IMR-90 (cell line): ENCODE results near the gene TMEM144. TPM values are rescaled to one million over a fixed set of nuclear protein-coding genes. Genes with fewer than 3 reads are reported as not detected.

Experiments
- ATAC-seq: fragments of 200-7000 bp; cut with Tn5 transposase; 2 replicates; pipeline ENCODE4 v1.9.1; 2020; ENCODE audit warnings: low read depth, mild to moderate bottlenecking, moderate library complexity
- BruUV-seq: library from RNA; stranded (reverse); fragments of 400-500 nt; replicated peaks from 2 replicates; lab custom pipeline; 2021; lab: Mats Ljungman, UMichigan
- CTCF ChIA-PET: fragments of 300-600 bp; formaldehyde crosslinking; extraction: SDS; loops from one replicate; lab custom pipeline; 2021; ENCODE audit warnings: antibody characterized with exemption; lab: Yijun Ruan, JAX
- POLR2A ChIA-PET: fragments of 300-600 bp; sonication (Branson Sonifier 250); formaldehyde crosslinking; loops from one replicate; lab custom pipeline; 2022; ENCODE audit warnings: antibody characterized with exemption; ENCODE audit not compliant: unreplicated experiment; lab: Charles Lee
- DNase-seq: peaks from one replicate; pipeline ENCODE4 v3.0.0; 2013
- H2AFZ ChIP-seq: replicated peaks from 2 replicates; pipeline ENCODE3; 2013; ENCODE audit warnings: low read length, mild to moderate bottlenecking; ENCODE audit not compliant: poor library complexity
- H2AK5ac ChIP-seq: 2 replicates; pipeline ENCODE4 v1.6.1; 2013; ENCODE audit warnings: low read depth, low read length, inconsistent platforms
- H2AK9ac ChIP-seq: replicated peaks from 2 replicates; pipeline ENCODE3; 2013; ENCODE audit warnings: mild to moderate bottlenecking, low read depth, low read length, moderate library complexity; ENCODE audit not compliant: poor library complexity
- H2BK120ac ChIP-seq: 2 replicates; pipeline ENCODE4 v1.6.1; 2013; ENCODE audit warnings: low read depth, low read length, inconsistent platforms
- H2BK15ac ChIP-seq: 3 replicates; pipeline ENCODE4 v1.6.1; 2013; ENCODE audit warnings: low read depth, low read length, inconsistent platforms
- H2BK20ac ChIP-seq: 2 replicates; pipeline ENCODE4 v1.6.1; 2013; ENCODE audit warnings: low read depth, mild to moderate bottlenecking, inconsistent platforms, low read length, moderate library complexity
- H2BK5ac ChIP-seq: 2 replicates; pipeline ENCODE4 v1.6.1; 2013; ENCODE audit warnings: mild to moderate bottlenecking, low read depth, low read length, inconsistent platforms; ENCODE audit not compliant: poor library complexity, severe bottlenecking
- H3K14ac ChIP-seq: replicated peaks from 2 replicates; pipeline ENCODE4 v1.6.1; 2013; ENCODE audit warnings: low read depth, low read length, inconsistent platforms
- H3K18ac ChIP-seq: 2 replicates; pipeline ENCODE4 v1.6.1; 2013; ENCODE audit warnings: low read depth, low read length, control low read depth
- H3K23ac ChIP-seq: 2 replicates; pipeline ENCODE4 v1.6.1; 2013; ENCODE audit warnings: low read depth, low read length, inconsistent platforms
- H3K27ac ChIP-seq: 2 replicates; pipeline ENCODE4 v1.5.1; 2013; ENCODE audit warnings: mild to moderate bottlenecking, control low read depth, low read length; ENCODE audit not compliant: insufficient read depth
- H3K27me3 ChIP-seq: 2 replicates; pipeline ENCODE4 v1.6.1; 2013; ENCODE audit warnings: low read length; ENCODE audit not compliant: control insufficient read depth, insufficient read depth
- H3K36me3 ChIP-seq: 2 replicates; pipeline ENCODE4 v1.6.1; 2013; ENCODE audit warnings: low read length, mixed read lengths; ENCODE audit not compliant: control insufficient read depth, insufficient read depth
- H3K4ac ChIP-seq: 2 replicates; pipeline ENCODE4 v1.6.1; 2013; ENCODE audit warnings: low read depth, low read length, inconsistent platforms
- H3K4me1 ChIP-seq: 2 replicates; pipeline ENCODE4 v1.6.1; 2013; ENCODE audit warnings: low read length, mixed read lengths; ENCODE audit not compliant: control insufficient read depth, insufficient read depth
- H3K4me2 ChIP-seq: 2 replicates; pipeline ENCODE4 v1.6.1; 2013; ENCODE audit warnings: low read depth, mild to moderate bottlenecking, control low read depth, low read length, moderate library complexity
- H3K4me3 ChIP-seq: 2 replicates; pipeline ENCODE4 v1.5.1; 2013; ENCODE audit warnings: low read depth, mild to moderate bottlenecking, control low read depth, low read length, moderate library complexity; ENCODE audit not compliant: insufficient read depth
- H3K56ac ChIP-seq: 2 replicates; pipeline ENCODE4 v1.6.1; 2013; ENCODE audit warnings: low read length, inconsistent platforms; ENCODE audit not compliant: insufficient read depth; ENCODE audit errors: extremely low read depth
- H3K79me1 ChIP-seq, 2 experiments: 2 replicates each; pipeline ENCODE4 v1.6.1; 2013; ENCODE audit warnings: low read length in 2 of 2, inconsistent platforms in 1 of 2, low read depth in 1 of 2
- H3K9ac ChIP-seq: 2 replicates; pipeline ENCODE4 v1.6.1; 2013; ENCODE audit warnings: low read depth, low read length, control low read depth
- H3K9me1 ChIP-seq: 2 replicates; pipeline ENCODE4 v1.6.1; 2013; ENCODE audit warnings: low read length, inconsistent platforms; ENCODE audit not compliant: insufficient read depth
- H3K9me3 ChIP-seq: 2 replicates; pipeline ENCODE4 v1.6.1; 2013; ENCODE audit warnings: low read length; ENCODE audit not compliant: control insufficient read depth, insufficient read depth
- H4K20me1 ChIP-seq: 2 replicates; pipeline ENCODE4 v1.6.1; 2013; ENCODE audit warnings: low read length, inconsistent platforms; ENCODE audit not compliant: insufficient read depth
- H4K5ac ChIP-seq: 2 replicates; pipeline ENCODE4 v1.6.1; 2013; ENCODE audit warnings: mild to moderate bottlenecking, low read depth, low read length, control low read depth
- H4K8ac ChIP-seq, 2 experiments: 2 replicates each; pipeline ENCODE4 v1.6.1; 2013; ENCODE audit warnings: low read depth in 2 of 2, low read length in 2 of 2, control low read depth in 1 of 2, inconsistent platforms in 1 of 2
- H4K91ac ChIP-seq: 2 replicates; pipeline ENCODE4 v1.6.1; 2013; ENCODE audit warnings: low read depth, low read length, inconsistent platforms; ENCODE audit not compliant: insufficient read depth
- BHLHE40 ChIP-seq: fragments of 150-350 bp; IDR thresholded peaks from 2 replicates; pipeline ENCODE4 v1.6.1; 2016; ENCODE audit warnings: mild to moderate bottlenecking, low read depth, low read length
- CTCF ChIP-seq: conservative IDR thresholded peaks from 2 replicates; pipeline ENCODE4 v1.5.1; 2012; ENCODE audit warnings: mild to moderate bottlenecking, low read depth, low read length, improper control_type of control experiment
- ELK1 ChIP-seq: fragments of 150-350 bp; IDR thresholded peaks from 2 replicates; pipeline ENCODE4 v1.6.1; 2016; ENCODE audit warnings: low read depth, mild to moderate bottlenecking, low read length, moderate library complexity, borderline replicate concordance
- FOS ChIP-seq: fragments of 150-350 bp; IDR thresholded peaks from 2 replicates; pipeline ENCODE4 v1.6.1; 2016; ENCODE audit warnings: low read depth, low read length
- MAZ ChIP-seq: IDR thresholded peaks from 2 replicates; pipeline ENCODE4 v1.6.1; 2012; ENCODE audit warnings: low read depth, mild to moderate bottlenecking, low read length, improper control_type of control experiment, moderate library complexity, borderline replicate concordance
- MXI1 ChIP-seq: IDR thresholded peaks from 2 replicates; pipeline ENCODE4 v1.6.1; 2012; ENCODE audit warnings: low read depth, mild to moderate bottlenecking, low read length, moderate library complexity, borderline replicate concordance
- NFE2L2 ChIP-seq: fragments of 150-350 bp; IDR thresholded peaks from 2 replicates; pipeline ENCODE4 v1.6.1; 2016; ENCODE audit warnings: low read depth, mild to moderate bottlenecking, low read length
- POLR2A ChIP-seq: IDR thresholded peaks from 2 replicates; pipeline ENCODE4 v1.6.1; 2012; ENCODE audit warnings: mild to moderate bottlenecking, low read depth, low read length
- RFX5 ChIP-seq: IDR thresholded peaks from 2 replicates; pipeline ENCODE4 v1.8.0; 2012; ENCODE audit warnings: low read depth, mild to moderate bottlenecking, low read length, moderate library complexity
- SMC3 ChIP-seq: fragments of 150-350 bp; IDR thresholded peaks from 2 replicates; pipeline ENCODE4 v1.6.1; 2016; ENCODE audit warnings: low read depth, mild to moderate bottlenecking, antibody characterized with exemption, low read length, moderate library complexity
- USF2 ChIP-seq: fragments of 150-350 bp; IDR thresholded peaks from 2 replicates; pipeline ENCODE4 v1.6.1; 2017; ENCODE audit warnings: mild to moderate bottlenecking, antibody characterized with exemption, low read length, low read depth
- WGBS, 2 experiments: methylation state at CpG; one replicate each; pipeline versions ENCODE4 v1.1.5 to v1.1.7; 2013; ENCODE audit warnings: missing lambda C conversion rate in 2 of 2; ENCODE audit not compliant: insufficient read length in 1 of 2; ENCODE audit errors: extremely low coverage in 2 of 2; 5-methylcytosine and 5-hydroxymethylcytosine counted together
- dilution Hi-C: fragments of 300-500 bp; cut with HindIII; formaldehyde crosslinking; loops from one replicate; pipeline ENCODE4 v1.14.3; 2018; ENCODE audit warnings: low sequenced_read_pairs; ENCODE audit not compliant: unreplicated experiment
- in situ Hi-C: fragments of 300-500 bp; cut with MboI; formaldehyde crosslinking; loops from 3 replicates; pipeline ENCODE4 v1.14.3; 2019; ENCODE audit warnings: low sequenced_read_pairs, inconsistent platforms, mixed read lengths
- intact Hi-C: fragments of 100-400 bp; cut with micrococcal nuclease; formaldehyde crosslinking; loops from 2 replicates; pipeline ENCODE4 v1.10.0; 2022
- polyA plus RNA-seq, 3 experiments: library from polyadenylated mRNA; depleted of rRNA; stranded (reverse); fragments of >200 nt; gene quantifications; 2 replicates each; pipeline ENCODE4 v1.2.3, GENCODE V29; 2012; ENCODE audit warnings: low replicate concordance in 1 of 3
- total RNA-seq: library from RNA; depleted of rRNA; stranded (reverse); fragments of >200 nt; gene quantifications from 2 replicates; pipeline ENCODE4 v1.2.3, GENCODE V29; 2012

TMEM144 gene
- total and polyA plus RNA-seq, 2 of the 4 experiments (the other 2 are of a cell fraction): 0.58 to 2.2 TPM

- ATAC-seq (no peak), DNase-seq (no peak)
- no peak overlapping the region for H3K4ac ChIP-seq
- no peak overlapping the region for H2AFZ ChIP-seq
- H3K79me1 ChIP-seq: no peaks in the 10 kb centered on the region
- dilution Hi-C loops: no loop called here
- WGBS, 2 experiments: no CpG with 5 or more reads among the region's 5 CpGs
- H2BK20ac ChIP-seq: no peak overlapping the region
- H2BK15ac ChIP-seq: no peak overlapping the region
- H3K27me3 ChIP-seq: no peaks in the 10 kb centered on the region
- no peak overlapping the region for H3K23ac ChIP-seq
- no peak overlapping the region for H4K8ac ChIP-seq
- H3K14ac ChIP-seq: no peak overlapping the region
- TF ChIP-seq POLR2A (no peak), SMC3 (no peak), FOS (no peak), CTCF (no peak), NFE2L2 (no peak), RFX5 (no peak), MXI1 (no peak), MAZ (no peak), BHLHE40 (no peak), USF2 (no peak), ELK1 (no peak)
- intact Hi-C loops: no loop called here
- no peak overlapping the region for H3K4me3 ChIP-seq
- in situ Hi-C loops: loop anchor here (5.0 kb wide), 1 partner anchor 176 kb away; no protein-coding TSS in a partner anchor
- BruUV-seq: no TSS peak
- no peak overlapping the region; the same call in 1 of the 2 replicates for H4K5ac ChIP-seq
- no peak overlapping the region for H2AK5ac ChIP-seq
- H2BK5ac ChIP-seq: no peak overlapping the region
- H3K4me1 ChIP-seq: peaks cover 15% of the 10 kb centered on the region
- H3K56ac ChIP-seq: no peak overlapping the region
- no peak overlapping the region for H3K18ac ChIP-seq
- H3K36me3 ChIP-seq: peaks cover 10% of the 10 kb centered on the region; the same call in 1 of the 2 replicates
- no peaks in the 10 kb centered on the region; the same call in 1 of the 2 replicates for H3K9me1 ChIP-seq
- no peak overlapping the region for H2AK9ac ChIP-seq
- H3K27ac ChIP-seq: no peak overlapping the region
- H3K9ac ChIP-seq: no peak overlapping the region
- H3K9me3 ChIP-seq: no peaks in the 10 kb centered on the region
- H3K4me2 ChIP-seq: peak overlapping the region; percentile 75; the same call in 1 of the 2 replicates
- H2BK120ac ChIP-seq: no peak overlapping the region
- ChIA-PET POLR2A (no interaction called here), CTCF (no interaction called here)
- H4K91ac ChIP-seq: no peak overlapping the region
- no peaks in the 10 kb centered on the region for H4K20me1 ChIP-seq
Measured at GRCh38 chr4:158168606-158169005, 41.7 kb upstream of the TMEM144 start.
